Measurements from ENCODE around the gene SYMPK.
"Not testable (repeated sequence)": the region's sequence is repeated elsewhere in the genome, so short reads cannot be mapped to it uniquely, and the experiment has no call there.

GRCh38 chr19:45895983-45896599, 33.1 kb upstream of the SYMPK start:
- TF ChIP-seq CTCF (IDR thresholded peaks at IDR 0.05; ENCODE audit: low read depth, low read length); EZH2phosphoT487 (IDR thresholded peaks at IDR 0.05; ENCODE audit: low read depth): not testable (repeated sequence)
